ENCODE measurements around the gene FHAD1.

DNA sequence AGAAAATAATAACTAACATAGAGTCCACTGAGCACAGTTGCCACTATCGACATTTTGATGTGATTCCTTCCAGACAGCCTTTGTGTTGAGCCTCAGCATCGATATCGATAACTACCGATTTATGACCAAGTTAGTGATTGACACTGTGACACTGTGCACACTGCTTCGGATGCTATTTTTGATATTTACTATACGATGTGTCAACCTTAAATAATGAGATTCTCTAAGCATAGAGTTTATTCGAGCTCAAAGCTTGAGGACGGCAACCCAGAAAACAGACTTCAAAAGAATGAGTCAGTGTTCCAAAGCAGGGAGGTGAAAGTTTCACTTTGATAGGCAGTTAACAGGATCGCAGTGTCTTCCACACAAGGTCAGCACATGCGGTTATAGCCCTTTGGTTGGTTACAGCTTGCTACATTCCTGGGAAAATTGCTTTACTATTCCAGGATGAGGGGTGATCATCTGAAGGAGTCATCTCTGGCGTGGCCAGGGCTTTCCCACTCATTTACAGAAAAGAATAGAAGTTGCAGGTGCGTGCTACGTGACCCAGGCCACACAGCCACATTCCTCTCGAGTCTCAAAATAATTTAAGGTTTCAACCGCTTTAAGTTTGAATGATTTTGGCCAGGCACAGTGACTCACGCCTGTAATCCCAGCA, 109.1 kb downstream of the FHAD1 start:
- TF ChIP-seq EZH2 (optimal IDR thresholded peaks at IDR 0.05; ENCODE audit: low read depth, low read length): no peak
- TF ChIP-seq, protein P1, sequence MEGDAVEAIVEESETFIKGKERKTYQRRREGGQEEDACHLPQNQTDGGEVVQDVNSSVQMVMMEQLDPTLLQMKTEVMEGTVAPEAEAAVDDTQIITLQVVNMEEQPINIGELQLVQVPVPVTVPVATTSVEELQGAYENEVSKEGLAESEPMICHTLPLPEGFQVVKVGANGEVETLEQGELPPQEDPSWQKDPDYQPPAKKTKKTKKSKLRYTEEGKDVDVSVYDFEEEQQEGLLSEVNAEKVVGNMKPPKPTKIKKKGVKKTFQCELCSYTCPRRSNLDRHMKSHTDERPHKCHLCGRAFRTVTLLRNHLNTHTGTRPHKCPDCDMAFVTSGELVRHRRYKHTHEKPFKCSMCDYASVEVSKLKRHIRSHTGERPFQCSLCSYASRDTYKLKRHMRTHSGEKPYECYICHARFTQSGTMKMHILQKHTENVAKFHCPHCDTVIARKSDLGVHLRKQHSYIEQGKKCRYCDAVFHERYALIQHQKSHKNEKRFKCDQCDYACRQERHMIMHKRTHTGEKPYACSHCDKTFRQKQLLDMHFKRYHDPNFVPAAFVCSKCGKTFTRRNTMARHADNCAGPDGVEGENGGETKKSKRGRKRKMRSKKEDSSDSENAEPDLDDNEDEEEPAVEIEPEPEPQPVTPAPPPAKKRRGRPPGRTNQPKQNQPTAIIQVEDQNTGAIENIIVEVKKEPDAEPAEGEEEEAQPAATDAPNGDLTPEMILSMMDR (IDR thresholded peaks at IDR 0.05; ENCODE audit: low read length): no peak

All from MM.1S (cell line).